Neural progenitor cell (in vitro differentiated cells): ENCODE data around the gene EPPIN.

ENCODE experiments used
- CTCF ChIP-seq: fragments of 200-600 bp; sonication (generic); IDR thresholded peaks from 2 replicates; pipeline ENCODE4 v1.5.1; 2017; ENCODE audit warnings: antibody characterized with exemption, mild to moderate bottlenecking
- EZH2 ChIP-seq: fragments of 200-600 bp; sonication (generic); IDR thresholded peaks from 2 replicates; pipeline ENCODE4 v1.6.1; 2017; ENCODE audit warnings: antibody characterized with exemption, mild to moderate bottlenecking, moderate library complexity
- EZH2phosphoT487 ChIP-seq: fragments of 200-600 bp; sonication (generic); IDR thresholded peaks from 2 replicates; pipeline ENCODE4 v1.6.1; 2017; ENCODE audit warnings: antibody characterized with exemption

- TF ChIP-seq CTCF (no peak), EZH2 (no peak), EZH2phosphoT487 (no peak)
These were observed 48.0 kb upstream of the EPPIN start for GRCh38 chr20:45595235-45595634.
